ENCODE results near the gene TCF4.

DNA sequence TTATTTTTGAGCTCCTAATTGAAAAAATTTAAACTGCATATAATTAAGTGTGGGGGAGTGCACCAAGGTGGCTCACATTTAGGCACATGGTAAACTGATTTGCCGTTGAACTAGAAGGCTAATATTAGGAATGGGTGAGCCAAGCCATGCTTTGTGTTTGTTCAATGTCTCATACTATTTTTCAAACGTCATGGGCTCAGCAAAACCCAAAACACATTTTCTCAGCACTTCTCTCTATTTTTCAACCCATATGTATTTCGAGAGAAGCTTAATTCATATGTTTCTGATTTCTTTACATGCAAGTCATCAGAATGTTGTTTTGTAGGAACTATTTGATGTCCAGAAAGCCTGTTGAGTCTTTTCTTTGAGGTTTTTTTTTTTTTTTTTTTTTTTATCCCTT lies 291.2 kb downstream of the TCF4 start:
- TF ChIP-seq, protein P1, sequence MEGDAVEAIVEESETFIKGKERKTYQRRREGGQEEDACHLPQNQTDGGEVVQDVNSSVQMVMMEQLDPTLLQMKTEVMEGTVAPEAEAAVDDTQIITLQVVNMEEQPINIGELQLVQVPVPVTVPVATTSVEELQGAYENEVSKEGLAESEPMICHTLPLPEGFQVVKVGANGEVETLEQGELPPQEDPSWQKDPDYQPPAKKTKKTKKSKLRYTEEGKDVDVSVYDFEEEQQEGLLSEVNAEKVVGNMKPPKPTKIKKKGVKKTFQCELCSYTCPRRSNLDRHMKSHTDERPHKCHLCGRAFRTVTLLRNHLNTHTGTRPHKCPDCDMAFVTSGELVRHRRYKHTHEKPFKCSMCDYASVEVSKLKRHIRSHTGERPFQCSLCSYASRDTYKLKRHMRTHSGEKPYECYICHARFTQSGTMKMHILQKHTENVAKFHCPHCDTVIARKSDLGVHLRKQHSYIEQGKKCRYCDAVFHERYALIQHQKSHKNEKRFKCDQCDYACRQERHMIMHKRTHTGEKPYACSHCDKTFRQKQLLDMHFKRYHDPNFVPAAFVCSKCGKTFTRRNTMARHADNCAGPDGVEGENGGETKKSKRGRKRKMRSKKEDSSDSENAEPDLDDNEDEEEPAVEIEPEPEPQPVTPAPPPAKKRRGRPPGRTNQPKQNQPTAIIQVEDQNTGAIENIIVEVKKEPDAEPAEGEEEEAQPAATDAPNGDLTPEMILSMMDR (IDR thresholded peaks at IDR 0.05), result no peak
- TF ChIP-seq, protein P2, sequence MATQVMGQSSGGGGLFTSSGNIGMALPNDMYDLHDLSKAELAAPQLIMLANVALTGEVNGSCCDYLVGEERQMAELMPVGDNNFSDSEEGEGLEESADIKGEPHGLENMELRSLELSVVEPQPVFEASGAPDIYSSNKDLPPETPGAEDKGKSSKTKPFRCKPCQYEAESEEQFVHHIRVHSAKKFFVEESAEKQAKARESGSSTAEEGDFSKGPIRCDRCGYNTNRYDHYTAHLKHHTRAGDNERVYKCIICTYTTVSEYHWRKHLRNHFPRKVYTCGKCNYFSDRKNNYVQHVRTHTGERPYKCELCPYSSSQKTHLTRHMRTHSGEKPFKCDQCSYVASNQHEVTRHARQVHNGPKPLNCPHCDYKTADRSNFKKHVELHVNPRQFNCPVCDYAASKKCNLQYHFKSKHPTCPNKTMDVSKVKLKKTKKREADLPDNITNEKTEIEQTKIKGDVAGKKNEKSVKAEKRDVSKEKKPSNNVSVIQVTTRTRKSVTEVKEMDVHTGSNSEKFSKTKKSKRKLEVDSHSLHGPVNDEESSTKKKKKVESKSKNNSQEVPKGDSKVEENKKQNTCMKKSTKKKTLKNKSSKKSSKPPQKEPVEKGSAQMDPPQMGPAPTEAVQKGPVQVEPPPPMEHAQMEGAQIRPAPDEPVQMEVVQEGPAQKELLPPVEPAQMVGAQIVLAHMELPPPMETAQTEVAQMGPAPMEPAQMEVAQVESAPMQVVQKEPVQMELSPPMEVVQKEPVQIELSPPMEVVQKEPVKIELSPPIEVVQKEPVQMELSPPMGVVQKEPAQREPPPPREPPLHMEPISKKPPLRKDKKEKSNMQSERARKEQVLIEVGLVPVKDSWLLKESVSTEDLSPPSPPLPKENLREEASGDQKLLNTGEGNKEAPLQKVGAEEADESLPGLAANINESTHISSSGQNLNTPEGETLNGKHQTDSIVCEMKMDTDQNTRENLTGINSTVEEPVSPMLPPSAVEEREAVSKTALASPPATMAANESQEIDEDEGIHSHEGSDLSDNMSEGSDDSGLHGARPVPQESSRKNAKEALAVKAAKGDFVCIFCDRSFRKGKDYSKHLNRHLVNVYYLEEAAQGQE (IDR thresholded peaks at IDR 0.05; ENCODE audit: low read depth, low read length), result no peak
- no peak for TF ChIP-seq CHD2 (IDR thresholded peaks at IDR 0.05; ENCODE audit: low read length, partially characterized antibody)
